GM19467 (cell line): ENCODE measurements around the gene UMODL1.
"Not testable (repeated sequence)": the region's sequence is repeated elsewhere in the genome, so short reads cannot be mapped to it uniquely, and the experiment has no call there.

Source experiments
- ATAC-seq: cut with Tn5 transposase; IDR thresholded peaks from one replicate; pipeline ENCODE4 v1.9.1; 2021; ENCODE audit warnings: mild to moderate bottlenecking, moderate library complexity; ENCODE audit not compliant: unreplicated experiment

Gene UMODL1

DNA sequence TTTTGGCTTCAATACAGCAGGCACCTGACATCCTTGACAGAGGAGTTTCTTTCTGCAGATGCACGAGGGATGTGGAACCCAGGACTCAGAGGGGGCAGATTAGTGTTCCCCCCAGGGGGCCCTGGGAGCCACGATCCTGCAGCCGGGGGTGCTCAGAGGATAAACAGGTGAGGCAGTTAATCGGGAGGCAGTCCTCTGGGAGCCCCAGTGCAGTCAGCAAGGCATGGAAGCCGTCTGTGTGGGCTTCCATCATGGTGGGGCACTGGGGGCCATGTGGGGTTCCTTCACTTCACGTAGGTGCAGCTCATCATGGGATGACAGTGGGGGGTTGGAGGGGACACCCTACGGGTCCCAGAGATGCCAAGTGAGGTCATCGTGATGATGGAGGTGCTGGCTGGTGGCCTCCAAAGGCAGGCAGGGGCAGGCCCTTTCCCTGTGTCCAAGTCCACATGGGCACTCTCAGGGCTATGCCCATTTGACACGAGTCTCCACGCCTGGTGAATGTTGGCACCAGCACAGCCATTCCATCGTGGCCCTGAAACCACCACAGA is 88.5 kb downstream of the UMODL1 start:
- no peak for ATAC-seq

DNA sequence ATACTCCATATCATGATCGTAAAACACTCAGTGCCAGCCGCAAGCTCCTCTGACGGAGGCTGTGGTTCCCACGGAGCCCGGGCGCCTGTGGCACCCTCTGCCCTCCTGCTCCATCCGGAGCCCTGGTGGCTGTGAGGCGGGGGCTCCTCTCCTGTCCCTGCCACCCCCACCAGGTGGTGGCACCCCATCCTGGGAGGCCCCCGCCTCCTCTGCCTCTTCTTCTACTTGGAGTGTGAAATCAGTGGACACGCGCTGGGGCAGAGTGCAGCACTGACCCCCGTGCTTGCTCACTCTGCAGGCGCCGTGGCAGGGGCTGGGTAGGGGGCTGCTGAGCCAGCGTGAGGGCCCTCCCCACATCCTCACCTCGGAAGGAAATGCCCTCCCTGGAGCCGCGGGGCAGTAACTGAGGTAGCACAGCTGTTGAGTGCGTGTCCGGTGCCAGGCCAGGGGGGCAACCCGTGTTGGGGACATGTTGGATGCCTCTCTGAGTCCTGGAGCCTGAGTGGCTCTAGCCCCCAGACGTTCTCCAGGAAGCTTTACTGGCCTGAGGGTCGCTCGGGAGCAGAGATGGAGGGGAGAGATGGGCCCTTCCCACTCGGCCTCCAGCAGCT is 89.1 kb downstream of the UMODL1 start:
- ATAC-seq = no peak

DNA sequence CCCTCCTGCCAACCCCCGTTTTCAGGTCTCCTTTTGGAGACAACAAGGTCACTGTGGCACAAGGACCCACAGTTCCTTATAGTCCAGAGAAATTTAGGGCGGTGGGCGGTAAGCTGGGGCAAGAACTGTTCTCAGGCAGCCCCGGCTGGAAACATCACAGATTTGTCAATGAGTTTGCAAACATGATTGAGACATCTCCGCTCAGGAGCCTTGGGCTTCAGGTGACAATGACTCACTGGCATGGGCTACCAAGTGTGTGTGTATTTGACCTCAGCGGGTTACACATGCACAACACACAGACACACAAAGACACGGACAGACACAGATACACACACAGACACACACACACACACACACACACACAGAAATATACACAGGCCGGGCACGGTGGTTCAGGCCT is 89.6 kb downstream of the UMODL1 start:
- ATAC-seq = no peak

- ATAC-seq = no peak
Measured at GRCh38 chr21:42161401-42161955, 90.4 kb downstream of the UMODL1 start.

DNA sequence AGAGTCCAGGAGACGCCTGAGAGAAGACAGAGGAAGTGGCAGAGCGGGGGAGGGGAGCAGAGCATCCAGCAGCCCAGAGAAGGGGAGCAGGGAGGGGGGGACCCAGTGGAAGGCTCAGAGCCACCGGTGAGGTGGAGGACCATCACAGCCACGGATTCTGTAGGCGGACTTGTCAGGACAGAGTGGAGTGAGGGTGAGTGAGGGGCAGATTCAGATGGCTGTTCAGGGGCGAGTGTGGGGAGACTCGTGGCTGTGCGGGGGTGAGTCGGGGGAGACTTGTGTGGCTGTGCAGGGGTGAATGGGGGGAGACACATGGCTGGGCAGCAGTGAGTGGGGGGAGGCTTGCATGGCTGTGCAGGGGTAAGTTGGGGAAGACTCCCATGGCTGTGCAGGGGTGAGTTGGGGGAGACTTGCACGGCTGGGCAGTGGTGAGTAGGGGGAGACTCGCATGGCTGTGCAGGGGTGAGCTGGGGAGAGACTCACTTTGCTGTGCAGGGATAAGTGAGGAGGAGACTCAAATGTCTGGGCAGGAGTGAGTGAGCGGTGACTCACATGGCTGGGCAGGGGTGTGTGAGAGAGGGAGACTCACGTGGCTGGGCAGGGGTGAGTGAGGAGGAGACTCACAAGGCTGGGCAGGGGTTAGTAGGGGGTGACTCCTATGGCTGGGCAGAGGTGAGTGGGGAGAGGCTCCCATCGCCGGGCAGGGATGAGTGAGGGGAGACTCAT is 91.0 kb downstream of the UMODL1 start:
- no peak for ATAC-seq

DNA sequence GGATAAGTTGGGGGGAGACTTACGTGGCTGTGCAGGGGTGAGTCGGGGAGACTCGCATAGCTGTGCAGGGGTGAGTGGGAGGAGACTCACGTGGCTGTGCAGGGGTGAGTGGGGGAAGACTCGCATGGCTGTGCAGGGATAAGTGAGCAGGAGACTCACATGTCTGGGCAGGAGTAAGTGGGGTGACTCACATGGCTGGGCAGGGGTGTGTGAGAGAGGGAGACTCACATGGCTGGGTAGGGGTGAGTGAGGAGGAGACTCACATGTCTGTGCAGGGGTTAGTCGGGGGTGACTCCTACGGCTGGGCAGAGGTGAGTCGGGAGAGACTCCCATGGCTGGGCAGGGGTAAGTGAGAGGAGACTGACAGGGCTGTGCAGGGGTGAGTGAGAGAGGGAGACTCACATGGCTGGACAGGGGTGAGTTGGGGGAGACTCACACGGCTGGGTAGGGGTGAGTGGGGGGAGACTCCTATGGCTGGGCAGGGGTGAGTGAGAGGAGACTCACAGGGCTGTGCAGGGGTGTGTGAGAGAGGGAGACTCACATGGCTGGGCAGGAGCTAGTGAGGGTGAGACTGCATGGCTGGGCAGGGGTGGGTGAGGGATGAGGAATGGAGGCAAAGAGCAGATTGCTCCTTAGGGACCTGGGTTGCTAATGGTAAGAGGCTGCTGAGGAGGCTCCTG is 91.9 kb downstream of the UMODL1 start:
- no peak for ATAC-seq

DNA sequence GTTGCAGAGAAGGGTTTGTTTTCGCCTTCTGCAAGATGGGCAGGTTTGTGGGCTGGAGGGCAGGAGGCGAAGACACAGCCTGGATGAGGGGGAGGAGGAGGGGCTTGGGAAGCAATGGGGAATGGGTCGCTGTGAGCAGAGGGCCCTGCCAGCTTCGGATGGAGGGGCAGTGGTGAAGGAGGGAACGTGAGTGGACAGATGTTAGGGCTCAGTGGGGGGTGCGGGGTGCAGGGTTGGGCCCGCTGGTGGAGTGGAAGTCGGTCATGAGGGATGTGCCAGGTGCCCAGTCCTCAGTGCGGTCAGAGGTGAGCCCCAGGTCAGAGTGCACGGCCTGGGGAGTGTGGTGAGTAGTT is 92.4 kb downstream of the UMODL1 start:
- no peak for ATAC-seq

GRCh38 chr21:42164064-42164789 is 93.1 kb downstream of the UMODL1 start:
- ATAC-seq = no peak

DNA sequence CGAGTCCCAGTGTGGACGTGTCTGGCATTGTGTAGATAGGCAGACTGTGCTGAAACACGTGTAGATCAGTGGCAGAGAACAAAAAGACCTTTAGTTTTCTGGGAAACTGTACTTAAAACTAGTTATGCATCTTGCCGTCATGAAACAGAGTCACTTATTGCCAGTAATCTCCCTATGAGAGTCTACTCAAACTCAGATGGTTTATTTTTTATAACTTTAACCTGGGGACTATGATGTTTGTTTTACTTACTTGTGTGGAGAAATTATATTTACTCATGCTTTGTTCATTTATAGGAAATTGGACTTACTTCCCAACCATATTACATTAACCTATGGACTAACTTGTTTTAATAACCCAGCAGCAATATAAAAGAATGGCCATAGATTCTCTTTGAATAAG is 93.7 kb downstream of the UMODL1 start:
- ATAC-seq = no peak

GRCh38 chr21:42165901-42166300 is 94.8 kb downstream of the UMODL1 start:
- no peak for ATAC-seq

- ATAC-seq = no peak
Measured at GRCh38 chr21:42169758-42170157, 98.6 kb downstream of the UMODL1 start.

- no peak for ATAC-seq
Measured at GRCh38 chr21:42171091-42172053, 100.3 kb downstream of the UMODL1 start.

DNA sequence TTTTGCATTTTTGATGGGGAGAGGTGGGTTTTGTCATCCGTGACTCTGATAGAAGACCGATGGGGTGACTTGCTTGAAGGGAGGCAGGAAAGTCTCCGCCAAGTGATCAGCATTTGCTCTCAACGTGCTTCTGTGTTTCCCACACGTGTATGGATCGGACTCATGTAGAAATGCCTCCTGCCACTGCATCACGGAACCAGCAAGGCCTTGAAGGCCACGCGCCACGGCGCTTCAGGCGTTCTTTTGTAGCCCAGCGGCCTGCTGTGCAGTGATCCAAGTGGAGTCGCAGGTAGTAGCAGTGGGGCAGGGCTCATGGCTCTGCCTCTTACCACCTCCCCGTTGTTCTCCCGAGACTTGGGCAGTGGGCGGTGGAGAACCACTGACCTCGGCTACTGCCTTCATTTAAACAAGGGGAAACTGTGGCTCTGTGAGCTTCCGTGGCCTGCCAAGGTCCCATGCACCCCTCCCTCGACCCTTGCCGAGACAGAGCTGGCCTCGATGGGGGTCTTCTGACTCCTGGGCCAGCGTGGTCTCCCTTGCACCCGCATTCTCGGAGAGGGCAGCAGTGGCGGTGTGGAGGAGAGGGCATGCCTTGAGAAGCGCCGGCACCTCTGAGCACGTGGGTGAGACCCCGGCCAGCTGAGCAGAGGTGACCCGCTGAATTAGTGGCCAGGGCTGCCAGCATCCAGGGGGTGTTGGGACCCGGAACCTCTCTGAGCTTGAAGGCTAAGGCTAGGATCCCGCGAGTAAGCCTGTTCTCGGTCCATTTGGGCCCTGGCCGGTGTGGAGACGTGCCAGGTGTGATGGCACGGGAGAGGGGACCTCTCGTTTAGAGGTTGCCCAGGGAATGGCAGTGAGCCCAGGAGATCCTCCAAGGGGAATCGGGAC is 101.7 kb downstream of the UMODL1 start:
- no peak for ATAC-seq

GRCh38 chr21:42174173-42174572 is 103.1 kb downstream of the UMODL1 start:
- ATAC-seq = no peak

GRCh38 chr21:42175110-42175710 is 104.1 kb downstream of the UMODL1 start:
- no peak for ATAC-seq

DNA sequence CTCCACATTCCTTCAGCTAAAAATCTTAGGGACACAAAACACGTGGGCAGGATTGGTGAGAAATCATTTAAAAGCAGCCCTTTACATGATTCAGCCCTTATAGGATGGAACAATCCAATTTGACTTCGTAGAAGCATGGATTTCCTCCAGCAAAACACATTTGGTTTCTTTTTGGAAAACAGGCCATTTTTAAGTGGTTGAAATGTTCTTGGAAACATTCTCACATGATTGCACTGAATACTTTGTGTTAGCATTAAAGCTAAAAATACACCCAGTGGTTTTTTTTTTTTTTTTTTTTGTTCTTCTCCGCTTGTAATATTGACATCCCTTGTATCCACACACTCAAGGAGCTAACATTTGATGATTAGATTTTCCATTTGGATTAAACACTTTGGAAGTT is 105.7 kb downstream of the UMODL1 start:
- no peak for ATAC-seq

- no peak for ATAC-seq
Measured at GRCh38 chr21:42179316-42179715, 108.2 kb downstream of the UMODL1 start.

DNA sequence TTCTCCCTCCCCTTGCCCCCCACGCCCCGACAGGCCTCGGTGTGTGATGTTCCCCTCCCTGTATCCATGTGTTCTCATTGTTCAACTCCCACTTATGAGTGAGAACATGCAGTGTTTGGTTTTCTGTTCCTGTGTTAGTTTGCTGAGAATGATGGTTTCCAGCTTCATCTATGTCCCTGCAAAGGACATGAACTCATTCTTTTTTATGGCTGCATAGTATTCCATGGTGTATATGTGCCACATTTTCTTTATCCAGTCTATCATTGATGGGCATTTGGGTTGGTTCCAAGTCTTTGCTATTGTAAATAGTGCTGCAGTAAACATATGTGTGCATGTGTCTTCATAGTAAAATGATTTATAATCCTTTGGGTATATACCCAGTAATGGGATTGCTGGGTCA is 108.9 kb downstream of the UMODL1 start:
- ATAC-seq = not testable (repeated sequence)
